H9 (cell line): Measurements from ENCODE around the gene CFAP91. TPM values are rescaled to one million over a fixed set of nuclear protein-coding genes. Genes with fewer than 3 reads are reported as not detected.

Experiments used
- DNase-seq: peaks from one replicate; pipeline ENCODE4 v3.0.0-alpha.2; 2017
- H2AFZ ChIP-seq: one replicate; pipeline ENCODE4 v1.6.1; 2013; ENCODE audit warnings: mild to moderate bottlenecking, low read length, control low read depth, moderate library complexity
- H2AK5ac ChIP-seq: 2 replicates; pipeline ENCODE4 v1.6.1; 2013; ENCODE audit warnings: low read length, control low read depth, mixed read lengths; ENCODE audit not compliant: insufficient read length
- H2BK120ac ChIP-seq: one replicate; pipeline ENCODE4 v1.6.1; 2013; ENCODE audit warnings: low read depth, mild to moderate bottlenecking, low read length, control low read depth, inconsistent platforms; ENCODE audit not compliant: poor library complexity, severe bottlenecking
- H2BK12ac ChIP-seq: 2 replicates; pipeline ENCODE4 v1.6.1; 2013; ENCODE audit warnings: low read length, control low read depth, mixed read lengths, low read depth; ENCODE audit not compliant: insufficient read length
- H2BK15ac ChIP-seq: 2 replicates; pipeline ENCODE4 v1.6.1; 2013; ENCODE audit warnings: low read depth, low read length, control low read depth
- H2BK20ac ChIP-seq: one replicate; pipeline ENCODE4 v1.6.1; 2013; ENCODE audit warnings: low read depth, mild to moderate bottlenecking, low read length, control low read depth, inconsistent platforms; ENCODE audit not compliant: poor library complexity, severe bottlenecking
- H2BK5ac ChIP-seq: 2 replicates; pipeline ENCODE4 v1.6.1; 2013; ENCODE audit warnings: low read length, control low read depth, mixed read lengths; ENCODE audit not compliant: insufficient read length
- H3K14ac ChIP-seq: 2 replicates; pipeline ENCODE4 v1.6.1; 2013; ENCODE audit warnings: low read length, control low read depth; ENCODE audit not compliant: insufficient read depth
- H3K18ac ChIP-seq: 2 replicates; pipeline ENCODE4 v1.6.1; 2013; ENCODE audit warnings: low read depth, mild to moderate bottlenecking, mixed read lengths, low read length, control low read depth; ENCODE audit not compliant: insufficient read length
- H3K23ac ChIP-seq: 2 replicates; pipeline ENCODE4 v1.6.1; 2013; ENCODE audit warnings: low read length, control low read depth, mixed read lengths, low read depth; ENCODE audit not compliant: insufficient read length
- H3K23me2 ChIP-seq: 2 replicates; pipeline ENCODE4 v1.6.1; 2013; ENCODE audit warnings: low read depth, mild to moderate bottlenecking, mixed read lengths, low read length, control low read depth; ENCODE audit not compliant: insufficient read length, poor library complexity, severe bottlenecking
- H3K27ac ChIP-seq: 2 replicates; pipeline ENCODE4 v1.5.1; 2013; ENCODE audit warnings: low read length, control low read depth, mixed read lengths, low read depth; ENCODE audit not compliant: insufficient read length
- H3K27me3 ChIP-seq: 2 replicates; pipeline ENCODE4 v1.6.1; 2013; ENCODE audit warnings: low read length, control low read depth, inconsistent platforms; ENCODE audit not compliant: insufficient read depth
- H3K4ac ChIP-seq: 2 replicates; pipeline ENCODE4 v1.6.1; 2013; ENCODE audit warnings: low read depth, mild to moderate bottlenecking, control low read depth, inconsistent platforms, low read length, moderate library complexity
- H3K4me1 ChIP-seq: 2 replicates; pipeline ENCODE4 v1.6.1; 2013; ENCODE audit warnings: low read length, control low read depth, inconsistent platforms; ENCODE audit not compliant: insufficient read depth
- H3K4me2 ChIP-seq: 2 replicates; pipeline ENCODE4 v1.6.1; 2013; ENCODE audit warnings: low read length, control low read depth, mixed read lengths; ENCODE audit not compliant: insufficient read length, insufficient read depth
- H3K56ac ChIP-seq: 2 replicates; pipeline ENCODE4 v1.6.1; 2013; ENCODE audit warnings: low read depth, mild to moderate bottlenecking, mixed read lengths, low read length, control low read depth; ENCODE audit not compliant: insufficient read length
- H3K79me1 ChIP-seq: 2 replicates; pipeline ENCODE4 v1.6.1; 2013; ENCODE audit warnings: low read depth, mild to moderate bottlenecking, moderate library complexity, low read length, control low read depth, inconsistent platforms; ENCODE audit not compliant: insufficient read depth, poor library complexity, severe bottlenecking
- H3K79me2 ChIP-seq: 2 replicates; pipeline ENCODE4 v1.6.1; 2013; ENCODE audit warnings: low read length, control low read depth, inconsistent platforms; ENCODE audit not compliant: insufficient read depth
- H3K9ac ChIP-seq: 2 replicates; pipeline ENCODE4 v1.6.1; 2013; ENCODE audit warnings: low read length, control low read depth, mixed read lengths; ENCODE audit not compliant: insufficient read length; ENCODE audit errors: extremely low read depth
- H3K9me3 ChIP-seq: one replicate; pipeline ENCODE4 v1.6.1; 2013; ENCODE audit warnings: low read depth, low read length, inconsistent platforms; ENCODE audit not compliant: control insufficient read depth
- H3T11ph ChIP-seq: one replicate; pipeline ENCODE4 v1.6.1; 2013; ENCODE audit warnings: mild to moderate bottlenecking, low read length, control low read depth, inconsistent platforms
- H4K20me1 ChIP-seq: one replicate; pipeline ENCODE4 v1.6.1; 2013; ENCODE audit not compliant: control insufficient read depth, insufficient read length, insufficient read depth
- H4K5ac ChIP-seq: 2 replicates; pipeline ENCODE4 v1.6.1; 2013; ENCODE audit warnings: low read depth, mild to moderate bottlenecking, mixed read lengths, low read length, control low read depth; ENCODE audit not compliant: insufficient read length
- H4K8ac ChIP-seq: replicated peaks from 2 replicates; pipeline ENCODE4 v1.6.1; 2013; ENCODE audit warnings: low read length, control low read depth, mixed read lengths, low read depth; ENCODE audit not compliant: insufficient read length
- H4K91ac ChIP-seq: 2 replicates; pipeline ENCODE4 v1.6.1; 2013; ENCODE audit warnings: low read depth, mild to moderate bottlenecking, moderate library complexity, mixed read lengths, low read length, control low read depth; ENCODE audit not compliant: insufficient read length
- H3K27ac Mint-ChIP-seq, 3 experiments: 2 replicates in 2 of 3; 3 replicates in 1 of 3; pipeline ENCODE4 v1.8.0; 2020 to 2021; ENCODE audit warnings: mixed read lengths in 3 of 3, mild to moderate bottlenecking in 1 of 3, moderate library complexity in 1 of 3
- H3K27me3 Mint-ChIP-seq: 2 replicates; pipeline ENCODE4 v1.8.0; 2021; ENCODE audit warnings: low read depth, mild to moderate bottlenecking, moderate library complexity, mixed read lengths
- H3K36me3 Mint-ChIP-seq, 3 experiments: 2 replicates in 2 of 3; 3 replicates in 1 of 3; pipeline ENCODE4 v1.8.0; 2020 to 2021; ENCODE audit warnings: low read depth in 3 of 3, mixed read lengths in 3 of 3; ENCODE audit not compliant: insufficient read depth in 1 of 3
- H3K4me1 Mint-ChIP-seq, 2 experiments: 2 replicates each; pipeline ENCODE4 v1.8.0; 2020; ENCODE audit warnings: mixed read lengths in 2 of 2
- H3K4me3 Mint-ChIP-seq, 2 experiments: 2 replicates in 1 of 2; 3 replicates in 1 of 2; pipeline ENCODE4 v1.8.0; 2020 to 2021; ENCODE audit warnings: mild to moderate bottlenecking in 2 of 2, mixed read lengths in 2 of 2, moderate library complexity in 1 of 2
- H3K9me3 Mint-ChIP-seq, 2 experiments: 2 replicates in 1 of 2; 3 replicates in 1 of 2; pipeline ENCODE4 v1.8.0; 2020; ENCODE audit warnings: mild to moderate bottlenecking in 2 of 2, mixed read lengths in 2 of 2, moderate library complexity in 1 of 2
- CTCF ChIP-seq: fragments of 200-600 bp; sonication (generic); conservative IDR thresholded peaks from 3 replicates; pipeline ENCODE4 v1.8.0; 2021; ENCODE audit warnings: antibody characterized with exemption, mild to moderate bottlenecking
- WGBS: extraction: QIAGEN DNeasy Blood & Tissue Kit; methylation state at CpG from one replicate; pipeline ENCODE4 v1.1.7; 2013; ENCODE audit warnings: missing lambda C conversion rate, low lambda C conversion rate, mixed read lengths; ENCODE audit not compliant: insufficient read length; ENCODE audit errors: extremely low coverage; 5-methylcytosine and 5-hydroxymethylcytosine counted together
- total RNA-seq: library from RNA; stranded (reverse); gene quantifications from 2 replicates; pipeline ENCODE4 v1.2.1, GENCODE V29; 2021

CFAP91 gene
- total RNA-seq, 1 experiment from 2014 or later, result 2.3 TPM

- Histone ChIP-seq H4K20me1 (no peaks in the 10 kb centered on the region), H3K23ac (no peak overlapping the region), H2AK5ac (no peak overlapping the region), H3K79me2 (no peaks in the 10 kb centered on the region), H3K27me3 (no peaks in the 10 kb centered on the region), H3K14ac (no peak overlapping the region), H4K5ac (no peak overlapping the region), H3K79me1 (no peaks in the 10 kb centered on the region), H4K91ac (no peak overlapping the region), H2AFZ (no peak overlapping the region), H2BK15ac (no peak overlapping the region), H3K4me1 (0 out of 2 replicates have a peak, but pooled peaks cover 2% of the 10 kb centered on the region), H3K23me2 (no peaks in the 10 kb centered on the region), H3K4me2 (no peak overlapping the region), H2BK20ac (no peak overlapping the region), H3T11ph (no peak overlapping the region), H3K9me3 (no peaks in the 10 kb centered on the region), H2BK120ac (no peak overlapping the region), H3K4ac (no peak overlapping the region), H3K27ac (no peak overlapping the region), H2BK12ac (no peak overlapping the region), H3K18ac (no peak overlapping the region), H2BK5ac (no peak overlapping the region), H3K9ac (no peak overlapping the region), H3K56ac (no peak overlapping the region), H4K8ac (no peak overlapping the region)
- DNase-seq, result no peak
- H3K9me3 Mint-ChIP-seq, result no peaks in the 10 kb centered on the region
- TF ChIP-seq CTCF, result no peak
- peaks cover 2 to 4% of the 10 kb centered on the region in 2 experiments; a peak in 2 of 4 replicates for H3K4me1 Mint-ChIP-seq
- no peaks in the 10 kb centered on the region for H3K36me3 Mint-ChIP-seq
- H3K27me3 Mint-ChIP-seq, result no peaks in the 10 kb centered on the region
- H3K4me3 Mint-ChIP-seq, result no peak overlapping the region
- no peak overlapping the region for H3K27ac Mint-ChIP-seq
- WGBS, result no CpG with 5 or more reads among the region's 2 CpGs
Measured at GRCh38 chr3:119658994-119659393, 43.8 kb upstream of the CFAP91 start.
